Keratinocyte (primary cell): Measurements from ENCODE around the gene CSMD2.

ENCODE experiments used
- EZH2 ChIP-seq: IDR thresholded peaks from one replicate; pipeline ENCODE4 v1.6.1; 2012; ENCODE audit warnings: inconsistent platforms, mild to moderate bottlenecking, low read length, moderate library complexity
- TF ChIP-seq, protein P1 (sequence below), 3 experiments: IDR thresholded peaks in 1 of 3; conservative IDR thresholded peaks in 1 of 3; optimal IDR thresholded peaks in 1 of 3; 2 replicates in 2 of 3; 3 replicates in 1 of 3; pipeline versions ENCODE3 to v1.5.1; 2011; ENCODE audit warnings: low read length in 3 of 3, mild to moderate bottlenecking in 3 of 3, moderate library complexity in 2 of 3, control low read depth in 1 of 3, inconsistent platforms in 1 of 3; ENCODE audit not compliant: insufficient read depth in 2 of 3; ENCODE audit errors: extremely low read depth in 1 of 3

DNA sequence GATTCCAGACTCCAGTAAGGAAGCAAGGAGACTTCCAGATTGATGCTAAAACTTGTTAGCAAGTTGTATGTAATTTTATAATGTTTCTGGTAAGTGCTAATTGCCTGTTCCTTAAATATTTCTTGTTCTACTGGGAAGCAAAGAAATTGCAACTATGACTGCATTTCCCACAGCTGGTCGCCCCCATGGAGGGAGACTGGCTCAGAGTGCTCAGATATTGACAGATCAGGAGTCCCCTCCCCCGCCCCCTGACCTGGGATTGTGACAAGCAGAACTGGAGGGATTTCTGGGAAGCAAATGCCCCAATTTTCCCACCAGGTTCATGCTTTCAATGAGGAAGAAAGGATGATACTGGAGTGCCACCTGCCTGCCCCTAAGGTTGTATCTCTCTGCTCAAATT, 383.4 kb downstream of the CSMD2 start:
- TF ChIP-seq, protein P1, sequence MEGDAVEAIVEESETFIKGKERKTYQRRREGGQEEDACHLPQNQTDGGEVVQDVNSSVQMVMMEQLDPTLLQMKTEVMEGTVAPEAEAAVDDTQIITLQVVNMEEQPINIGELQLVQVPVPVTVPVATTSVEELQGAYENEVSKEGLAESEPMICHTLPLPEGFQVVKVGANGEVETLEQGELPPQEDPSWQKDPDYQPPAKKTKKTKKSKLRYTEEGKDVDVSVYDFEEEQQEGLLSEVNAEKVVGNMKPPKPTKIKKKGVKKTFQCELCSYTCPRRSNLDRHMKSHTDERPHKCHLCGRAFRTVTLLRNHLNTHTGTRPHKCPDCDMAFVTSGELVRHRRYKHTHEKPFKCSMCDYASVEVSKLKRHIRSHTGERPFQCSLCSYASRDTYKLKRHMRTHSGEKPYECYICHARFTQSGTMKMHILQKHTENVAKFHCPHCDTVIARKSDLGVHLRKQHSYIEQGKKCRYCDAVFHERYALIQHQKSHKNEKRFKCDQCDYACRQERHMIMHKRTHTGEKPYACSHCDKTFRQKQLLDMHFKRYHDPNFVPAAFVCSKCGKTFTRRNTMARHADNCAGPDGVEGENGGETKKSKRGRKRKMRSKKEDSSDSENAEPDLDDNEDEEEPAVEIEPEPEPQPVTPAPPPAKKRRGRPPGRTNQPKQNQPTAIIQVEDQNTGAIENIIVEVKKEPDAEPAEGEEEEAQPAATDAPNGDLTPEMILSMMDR (optimal IDR thresholded peaks at IDR 0.05 in 1 of 3, IDR thresholded peaks at IDR 0.05 in 1 of 3, conservative IDR thresholded peaks at IDR 0.05 in 1 of 3; ENCODE audit: extremely low read depth in 1 of 3, insufficient read depth in 2 of 3, low read length in 3 of 3) = no peak
- no peak for TF ChIP-seq EZH2
